Epithelial cell of prostate (primary cell): ENCODE results near the gene TMPO.
"Not testable (repeated sequence)": the region's sequence is repeated elsewhere in the genome, so short reads cannot be mapped to it uniquely, and the experiment has no call there.

Experiments
- DNase-seq: peaks from one replicate; pipeline ENCODE4 v3.0.0-alpha.2; 2011; ENCODE audit warnings: low read depth, low spot score
- H3K27ac ChIP-seq: fragments of 450-650 bp; 2 replicates; pipeline ENCODE4 v1.5.1; 2017; ENCODE audit warnings: mild to moderate bottlenecking

Gene TMPO, protein sequence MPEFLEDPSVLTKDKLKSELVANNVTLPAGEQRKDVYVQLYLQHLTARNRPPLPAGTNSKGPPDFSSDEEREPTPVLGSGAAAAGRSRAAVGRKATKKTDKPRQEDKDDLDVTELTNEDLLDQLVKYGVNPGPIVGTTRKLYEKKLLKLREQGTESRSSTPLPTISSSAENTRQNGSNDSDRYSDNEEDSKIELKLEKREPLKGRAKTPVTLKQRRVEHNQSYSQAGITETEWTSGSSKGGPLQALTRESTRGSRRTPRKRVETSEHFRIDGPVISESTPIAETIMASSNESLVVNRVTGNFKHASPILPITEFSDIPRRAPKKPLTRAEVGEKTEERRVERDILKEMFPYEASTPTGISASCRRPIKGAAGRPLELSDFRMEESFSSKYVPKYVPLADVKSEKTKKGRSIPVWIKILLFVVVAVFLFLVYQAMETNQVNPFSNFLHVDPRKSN

GRCh38 chr12:98515287-98516110 is at the start of gene TMPO:
TMPO (plus strand) TSS chr12:98515590; CDS start chr12:98515868, 278 bp downstream.
- H3K27ac ChIP-seq: peak within 1 kb of the TSS; percentile 82
- DNase-seq: peak; percentile 49

DNA sequence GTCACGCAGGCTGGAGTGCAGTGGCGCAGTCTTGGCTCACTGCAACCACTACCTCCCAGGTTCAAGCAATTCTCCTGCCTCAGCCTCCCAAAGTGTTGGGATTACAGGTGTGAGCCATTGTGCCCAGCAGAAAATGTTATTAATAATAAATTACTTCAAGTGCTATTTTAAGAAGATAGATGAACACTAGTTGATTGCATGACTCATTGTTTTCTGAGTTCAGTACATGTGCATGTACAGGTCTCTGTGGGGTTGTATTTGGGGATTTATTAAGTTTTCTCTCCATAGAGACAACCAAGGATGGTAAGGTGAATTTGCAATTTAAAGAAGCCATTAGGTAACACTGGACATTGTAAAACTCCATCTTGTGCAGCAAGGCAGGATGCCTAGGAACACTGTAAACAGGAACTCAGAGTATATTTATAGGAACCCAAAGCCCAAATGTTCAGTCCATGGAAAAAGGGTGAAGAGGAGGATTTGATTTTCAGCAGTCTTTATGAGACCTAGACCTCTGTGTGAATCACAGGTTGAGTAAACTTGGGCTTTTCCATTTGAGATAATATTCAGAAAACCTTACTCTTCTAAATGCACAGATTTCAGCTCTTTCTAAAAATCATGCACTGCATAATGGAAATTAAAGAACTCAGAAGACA is 49.3 kb upstream of the TMPO start:
- no peak overlapping the region for H3K27ac ChIP-seq
- no peak for DNase-seq

GRCh38 chr12:98466640-98467400 is 48.6 kb upstream of the TMPO start:
- no peak overlapping the region for H3K27ac ChIP-seq
- DNase-seq: no peak

- H3K27ac ChIP-seq: no peak overlapping the region
- no peak for DNase-seq
Observed at GRCh38 chr12:98469109-98469508, 46.3 kb upstream of the TMPO start.

DNA sequence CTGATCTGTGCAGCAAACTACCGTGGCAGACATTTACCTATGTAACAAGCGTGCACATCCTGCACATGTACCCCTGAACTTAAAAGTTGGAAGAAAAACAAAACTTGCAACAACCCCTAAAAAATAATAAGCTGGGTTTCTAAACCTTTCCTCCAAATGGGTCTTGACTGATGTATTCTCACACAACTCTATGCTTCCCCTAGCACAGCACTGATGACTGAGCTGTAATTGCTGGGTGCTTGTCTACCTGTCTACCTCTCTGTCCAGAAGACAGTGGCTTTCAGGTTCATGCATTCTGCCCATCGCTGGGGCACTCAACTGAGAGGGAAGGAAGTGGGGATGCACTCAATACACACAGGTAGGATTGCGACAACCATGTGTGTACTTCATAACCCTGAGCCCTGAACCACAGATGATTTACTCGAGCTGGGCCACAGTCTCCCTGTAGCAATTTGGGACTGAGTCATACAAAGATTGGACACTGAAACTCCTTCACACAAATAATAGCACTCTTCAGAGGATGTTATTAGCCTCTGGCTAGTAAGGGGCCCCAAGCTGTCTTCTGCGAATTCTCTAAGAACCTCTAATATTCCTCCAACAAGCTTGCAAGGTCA is 44.8 kb upstream of the TMPO start:
- H3K27ac ChIP-seq: no peak overlapping the region
- no peak for DNase-seq

DNA sequence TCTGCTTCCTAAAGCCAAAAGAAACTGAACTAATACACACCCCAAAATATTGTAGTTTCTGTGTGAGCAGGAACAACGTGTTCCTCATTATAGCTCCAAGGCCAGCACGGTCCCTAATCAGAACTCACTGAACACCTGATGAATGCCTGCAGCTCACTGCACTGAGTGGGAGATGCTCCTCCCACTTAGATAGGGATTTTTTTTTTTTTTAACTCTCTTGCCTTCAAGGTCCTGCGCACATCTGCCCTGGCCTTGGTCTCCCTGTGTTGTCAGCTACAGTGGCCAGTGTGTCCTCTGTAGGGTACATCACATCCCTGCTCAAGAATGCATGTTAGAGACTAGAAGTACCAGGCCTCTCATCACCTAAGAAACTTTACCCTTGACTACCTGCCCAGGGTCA is 44.3 kb upstream of the TMPO start:
- H3K27ac ChIP-seq: no peak overlapping the region
- DNase-seq: no peak

GRCh38 chr12:98475565-98475908 is 39.9 kb upstream of the TMPO start:
- no peak for DNase-seq

GRCh38 chr12:98478606-98479005 is 36.8 kb upstream of the TMPO start:
- DNase-seq: no peak
- H3K27ac ChIP-seq: peak overlapping the region; percentile 14

More at GRCh38 chr12:98475565-98475908, 39.9 kb upstream of the TMPO start:
- H3K27ac ChIP-seq: peak overlapping the region; percentile 47

DNA sequence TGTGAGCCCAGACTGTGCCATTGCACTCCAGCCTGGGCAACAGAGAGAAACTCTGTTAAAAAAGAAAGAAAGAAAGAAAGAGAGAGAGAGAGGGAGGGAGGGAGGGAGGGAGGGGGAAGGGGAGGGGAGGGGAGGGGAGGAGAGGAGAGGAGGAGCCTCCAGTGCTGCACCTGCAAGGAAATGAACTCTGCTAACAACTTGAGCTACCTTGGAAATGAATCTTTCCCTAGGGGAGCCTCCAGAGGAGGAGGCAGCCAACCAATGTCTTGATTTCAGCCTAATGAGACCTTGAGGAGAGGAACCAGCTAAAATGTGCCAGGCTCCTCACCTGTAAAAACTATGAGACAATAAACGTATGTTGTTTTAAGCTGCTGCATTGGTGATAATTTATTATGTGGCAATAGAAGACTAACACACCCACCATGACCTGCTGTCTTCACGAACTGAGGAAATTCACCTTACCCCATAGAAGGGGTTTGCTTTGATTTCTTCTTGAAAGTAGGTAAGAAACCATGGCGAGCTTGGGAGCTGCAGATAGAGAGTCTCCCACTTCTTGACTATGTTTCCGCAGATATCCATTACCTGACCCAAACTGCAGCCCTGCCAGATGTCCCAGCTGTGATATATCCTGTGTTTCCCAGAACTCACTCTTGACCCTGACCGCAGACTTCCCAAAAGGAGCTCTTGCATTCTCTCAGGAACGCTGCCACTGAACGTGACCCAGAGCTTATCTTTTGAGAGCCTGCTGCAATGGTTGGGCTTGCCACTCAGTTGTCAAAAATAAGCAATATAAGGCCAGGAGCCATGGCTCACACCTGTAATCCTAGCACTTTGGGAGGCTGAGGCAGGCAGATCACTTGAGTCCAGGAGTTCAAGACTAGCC is 31.5 kb upstream of the TMPO start:
- H3K27ac ChIP-seq: no peak overlapping the region
- no peak for DNase-seq

DNA sequence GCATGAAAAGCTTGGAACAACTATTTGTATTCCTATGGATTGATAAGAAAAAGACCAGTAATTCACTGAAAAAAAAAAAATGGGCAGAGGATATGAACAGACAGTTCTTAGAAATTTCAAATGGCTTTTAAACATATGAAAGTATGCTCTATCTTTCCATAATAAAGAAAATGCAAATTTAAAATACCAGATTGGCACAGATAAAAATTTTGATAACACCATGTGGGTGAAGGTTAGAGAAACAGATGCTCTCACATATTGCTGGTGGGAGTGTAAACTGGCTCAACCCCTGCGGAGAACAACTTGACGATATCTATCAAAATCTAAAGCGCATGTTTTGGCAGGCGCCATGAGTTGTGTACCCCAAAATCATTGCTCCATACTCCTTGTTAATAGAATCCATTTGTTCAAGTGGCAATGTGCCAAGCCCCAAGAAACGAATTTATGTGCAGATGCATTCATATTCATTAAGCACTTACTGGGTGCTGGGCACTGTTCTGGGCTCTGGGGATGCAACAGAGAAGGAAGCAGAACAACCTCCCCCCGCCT is 29.5 kb upstream of the TMPO start:
- DNase-seq: no peak

GRCh38 chr12:98488416-98488815 is 27.0 kb upstream of the TMPO start:
- DNase-seq, H3K27ac ChIP-seq: not testable (repeated sequence)

More for the DNA sequence above, 29.5 kb upstream of the TMPO start:
- no peak overlapping the region for H3K27ac ChIP-seq

DNA sequence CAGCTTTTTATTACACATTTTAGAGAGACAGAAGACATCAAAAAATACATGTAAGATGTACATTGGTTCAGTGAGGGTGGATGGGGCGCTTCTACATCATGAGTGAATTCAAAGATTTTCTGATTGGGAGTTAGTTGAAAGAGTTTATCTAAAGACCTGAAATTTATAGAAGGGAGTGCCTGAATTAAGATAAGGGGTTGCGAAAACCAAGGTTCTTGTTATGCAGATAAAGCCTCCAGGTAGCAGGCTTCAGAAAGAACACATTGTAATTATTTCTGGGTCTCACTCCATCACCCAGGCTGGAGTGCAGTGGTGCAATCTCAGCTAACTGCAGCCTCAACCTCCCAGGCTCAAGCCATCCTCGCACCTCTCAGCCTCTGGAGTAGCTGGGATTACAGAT is 26.2 kb upstream of the TMPO start:
- no peak for DNase-seq
- H3K27ac ChIP-seq: no peak overlapping the region

- H3K27ac ChIP-seq: peak overlapping the region; percentile 47
- no peak for DNase-seq
Observed at GRCh38 chr12:98490501-98491453, 24.6 kb upstream of the TMPO start.

DNA sequence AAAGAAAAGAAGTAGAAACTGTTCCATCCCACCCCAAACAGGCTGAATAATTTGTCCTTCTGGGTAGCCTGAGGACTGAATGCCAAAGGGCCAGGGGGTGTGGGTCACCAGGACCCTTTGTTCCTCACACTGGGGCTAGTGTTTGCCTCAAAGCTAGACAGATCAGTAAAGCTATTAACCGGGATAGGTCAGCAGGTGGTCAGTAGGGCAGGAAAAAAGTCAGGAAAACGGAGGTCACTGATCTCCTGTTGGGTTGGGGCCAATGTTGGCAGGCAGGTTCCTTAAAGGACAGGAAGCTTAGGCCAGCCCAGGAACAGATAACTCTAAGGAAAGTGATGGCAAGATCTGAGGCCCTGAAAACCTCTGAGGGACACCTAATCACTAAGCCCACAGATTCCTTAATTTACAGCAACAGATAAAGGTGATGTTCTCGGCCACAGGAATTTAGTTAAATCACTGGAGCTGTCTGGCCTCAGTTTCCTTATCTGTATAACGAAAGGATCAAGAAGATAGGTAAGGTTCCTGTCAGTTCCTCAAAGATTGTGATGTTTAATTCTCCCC is 22.7 kb upstream of the TMPO start:
- H3K27ac ChIP-seq: no peak overlapping the region

GRCh38 chr12:98501266-98501629 is 14.1 kb upstream of the TMPO start:
- not testable (repeated sequence) for H3K27ac ChIP-seq, DNase-seq

More for the DNA sequence above, 22.7 kb upstream of the TMPO start:
- no peak for DNase-seq

GRCh38 chr12:98503342-98503591 is 12.1 kb upstream of the TMPO start:
- H3K27ac ChIP-seq: peak overlapping the region; percentile 88
- no peak for DNase-seq
